Immature natural killer cell (primary cell): ENCODE results near the gene ALDH3A1. TPM values are rescaled to one million over a fixed set of nuclear protein-coding genes. Genes with fewer than 3 reads are reported as not detected.

Experiments used
- DNase-seq, 3 donors: peaks; one replicate each; pipeline ENCODE4 v3.0.0; 2022; ENCODE audit warnings: mixed read lengths in 1 of 3
- H3K27ac Mint-ChIP-seq, 6 donors: one replicate each; pipeline ENCODE4 v1.8.0; 2020; ENCODE audit warnings: mixed read lengths in 6 of 6, mild to moderate bottlenecking in 5 of 6, inconsistent platforms in 4 of 6, moderate library complexity in 3 of 6
- H3K27me3 Mint-ChIP-seq, 3 donors: one replicate each; pipeline ENCODE4 v1.8.0; 2020 to 2021; ENCODE audit warnings: low read depth in 3 of 3, mild to moderate bottlenecking in 3 of 3, mixed read lengths in 3 of 3, moderate library complexity in 3 of 3, inconsistent platforms in 1 of 3
- H3K36me3 Mint-ChIP-seq, 3 donors: one replicate each; pipeline ENCODE4 v1.8.0; 2020; ENCODE audit warnings: mixed read lengths in 3 of 3, inconsistent platforms in 2 of 3, mild to moderate bottlenecking in 2 of 3
- H3K4me1 Mint-ChIP-seq, 2 donors: one replicate each; pipeline ENCODE4 v1.8.0; 2020; ENCODE audit warnings: inconsistent platforms in 2 of 2, mild to moderate bottlenecking in 2 of 2, mixed read lengths in 2 of 2, moderate library complexity in 1 of 2
- H3K4me3 Mint-ChIP-seq, 5 donors: one replicate each; pipeline ENCODE4 v1.8.0; 2020; ENCODE audit warnings: mild to moderate bottlenecking in 5 of 5, mixed read lengths in 5 of 5, inconsistent platforms in 3 of 5, moderate library complexity in 3 of 5
- H3K9me3 Mint-ChIP-seq, 6 donors: one replicate each; pipeline ENCODE4 v1.8.0; 2020; ENCODE audit warnings: mild to moderate bottlenecking in 6 of 6, mixed read lengths in 6 of 6, inconsistent platforms in 4 of 6, moderate library complexity in 3 of 6
- polyA plus RNA-seq, 3 donors: library from polyadenylated mRNA; unstranded; fragments of 300-500 nt; fragmentation: Illumina TruSeq; gene quantifications; one replicate each; pipeline ENCODE4 v1.2.3, GENCODE V29; 2021

Gene ALDH3A1
- polyA plus RNA-seq, 3 donors from 2014 or later: 0.31 to 0.43 TPM; not detected in 1

- Mint-ChIP-seq H3K4me1 (no peaks in the 10 kb centered on the region), H3K27me3 (peaks cover 0 to 2% (median 0%) of the 10 kb centered on the region in 3 donors), H3K36me3 (peaks cover 0 to 3% (median 0%) of the 10 kb centered on the region in 3 donors), H3K4me3 (no peak overlapping the region), H3K27ac (no peak overlapping the region), H3K9me3 (no peaks in the 10 kb centered on the region)
- DNase-seq: no peak
These were observed 44.1 kb downstream of the ALDH3A1 start for GRCh38 chr17:19703828-19704613.

DNA sequence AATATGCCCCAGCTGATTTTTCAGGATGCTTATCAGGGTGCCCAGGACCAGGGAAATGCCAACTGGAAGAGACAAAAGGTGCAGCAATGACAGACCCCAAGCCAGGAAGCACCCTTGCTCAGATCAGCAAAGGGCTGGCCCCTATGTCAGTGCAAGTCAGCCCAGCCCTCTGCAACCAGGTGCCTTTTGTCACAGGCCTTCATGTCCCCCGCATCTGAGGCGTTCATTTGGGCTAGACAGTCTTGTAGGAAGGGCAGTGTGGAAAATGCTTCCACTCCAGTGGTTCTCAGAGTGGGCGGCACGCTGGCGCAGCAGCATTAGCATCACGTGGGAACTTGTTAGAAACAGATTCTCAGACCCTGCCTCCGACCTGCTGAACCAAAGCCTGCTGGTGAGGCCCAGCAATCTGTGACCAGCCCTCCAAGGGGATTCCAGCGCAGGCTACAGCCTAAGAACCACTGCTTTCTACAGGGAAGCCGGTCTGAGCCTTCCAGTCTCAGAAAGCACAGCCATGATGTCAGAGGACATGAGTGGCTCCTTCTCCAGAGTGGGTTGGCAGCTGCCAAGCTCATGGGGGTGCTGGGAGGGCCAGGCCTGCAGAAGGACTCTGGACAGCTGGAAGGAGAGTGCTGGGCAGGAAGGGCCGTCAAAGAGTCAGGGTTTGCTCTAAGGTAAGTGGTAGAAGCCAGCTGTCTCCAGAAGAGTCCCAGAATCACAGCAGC lies 44.8 kb downstream of the ALDH3A1 start:
- DNase-seq: no peak
- H3K4me1 Mint-ChIP-seq: no peaks in the 10 kb centered on the region
- no peak overlapping the region for H3K4me3 Mint-ChIP-seq
- H3K27me3 Mint-ChIP-seq: peaks cover 0 to 2% (median 0%) of the 10 kb centered on the region in 3 donors
- H3K27ac Mint-ChIP-seq: peak overlapping the region in 1 of 6 donors; percentile 17
- H3K9me3 Mint-ChIP-seq: no peaks in the 10 kb centered on the region
- peaks cover 0 to 3% (median 0%) of the 10 kb centered on the region in 3 donors for H3K36me3 Mint-ChIP-seq

- H3K27ac Mint-ChIP-seq: peak overlapping the region in 1 of 6 donors; percentile 30
- H3K4me1 Mint-ChIP-seq: no peaks in the 10 kb centered on the region
- no peaks in the 10 kb centered on the region for H3K9me3 Mint-ChIP-seq
- no peak for DNase-seq
- H3K4me3 Mint-ChIP-seq: no peak overlapping the region
- peaks cover 0 to 3% (median 0%) of the 10 kb centered on the region in 3 donors for H3K36me3 Mint-ChIP-seq
- H3K27me3 Mint-ChIP-seq: peaks cover 0 to 2% (median 0%) of the 10 kb centered on the region in 3 donors
These were observed 45.9 kb downstream of the ALDH3A1 start for GRCh38 chr17:19702217-19702641.

Other genes starting within 250 kb of the ALDH3A1 start
- gene SLC47A1, start 214.4 kb downstream of the ALDH3A1 start, polyA plus RNA-seq: under 1 TPM in 1 of 3 donors, not detected in 2; 0.14 TPM
- gene ALDH3A2, start 99.5 kb downstream of the ALDH3A1 start, polyA plus RNA-seq: 10 to 100 TPM; 19.8 to 37.4 (median 32.9) TPM
- gene SLC47A2, start 31.7 kb downstream of the ALDH3A1 start, polyA plus RNA-seq: not detected
- gene ULK2, start 119.6 kb upstream of the ALDH3A1 start, polyA plus RNA-seq: 10 to 100 TPM in 2 of 3 donors, 1 to 10 TPM in 1; 6.5 to 13.4 (median 10.6) TPM
- 10 to 100 TPM in 2 of 3 donors, 1 to 10 TPM in 1; 9.9 to 21.6 (median 14.7) TPM for gene AKAP10, start 229.5 kb upstream of the ALDH3A1 start, polyA plus RNA-seq